Erythroblast (primary cell): ENCODE results near the gene PIAS2.

Source experiments
- GATA1 ChIP-seq: IDR thresholded peaks from 2 replicates; pipeline ENCODE4 v1.6.1; 2011; ENCODE audit warnings: low read depth, mild to moderate bottlenecking, control low read depth, low read length, moderate library complexity
- POLR2A ChIP-seq: IDR thresholded peaks from 2 replicates; pipeline ENCODE4 v1.6.1; 2011; ENCODE audit warnings: mild to moderate bottlenecking, low read length

DNA sequence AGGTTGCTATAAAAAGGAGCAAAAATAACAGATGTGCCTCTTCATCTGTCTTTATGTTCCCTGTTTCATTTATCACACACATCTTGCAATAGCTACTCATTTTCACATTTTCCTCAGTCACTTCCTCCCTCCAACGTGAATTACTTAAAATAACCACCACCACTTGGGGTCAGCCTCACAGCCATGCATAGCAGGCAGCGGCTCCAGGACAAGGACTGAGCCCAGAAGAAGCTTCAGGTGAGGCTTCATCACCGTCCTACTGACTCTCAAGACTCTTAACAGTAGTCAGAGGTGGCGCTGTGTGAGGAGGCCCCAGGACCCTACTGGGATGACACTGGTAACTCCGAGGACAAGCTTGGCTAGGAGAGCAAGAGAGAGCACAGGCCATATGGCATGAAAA, 144.9 kb downstream of the PIAS2 start:
- TF ChIP-seq POLR2A, result no peak
- no peak for TF ChIP-seq GATA1
